Ovary (tissue), 9 donors: ENCODE measurements around the gene MRPS25. TPM values are rescaled to one million over a fixed set of nuclear protein-coding genes. Genes with fewer than 3 reads are reported as not detected.

Experiments
- DNase-seq, 5 donors: peaks; one replicate each; pipeline ENCODE4 v3.0.0-alpha.2; 2019 to 2020
- H3K27ac ChIP-seq, 2 donors: fragments of 200-600 bp; one replicate each; pipeline versions ENCODE4 v1.5.1 to v1.8.0; 2019 to 2022
- H3K27me3 ChIP-seq: fragments of 200-600 bp; one replicate; pipeline ENCODE4 v1.8.0; 2022
- H3K36me3 ChIP-seq: fragments of 200-600 bp; sonication (generic); one replicate; pipeline ENCODE4 v1.5.1; 2019
- H3K4me1 ChIP-seq: one replicate; pipeline ENCODE4 v1.8.1; 2013; ENCODE audit warnings: mild to moderate bottlenecking, moderate library complexity; ENCODE audit not compliant: insufficient read depth
- H3K4me3 ChIP-seq: fragments of 200-600 bp; sonication (generic); one replicate; pipeline ENCODE4 v1.5.1; 2017
- H3K9me3 ChIP-seq, 2 donors: fragments of 200-600 bp in 1 of 2; sonication (generic) in 1 of 2; one replicate each; pipeline versions ENCODE4 v1.5.1 to v1.8.1; 2013 to 2019; ENCODE audit warnings: mild to moderate bottlenecking in 1 of 2, moderate library complexity in 1 of 2
- CTCF ChIP-seq, 3 donors: fragments of 450-650 bp in 2 of 3; fragments of 200-600 bp in 1 of 3; IDR thresholded peaks; one replicate each; pipeline versions ENCODE4 v1.5.1 to v1.8.0; 2016 to 2022; ENCODE audit warnings: antibody characterized with exemption in 3 of 3, mild to moderate bottlenecking in 1 of 3
- EP300 ChIP-seq: sonication (generic); formaldehyde crosslinking; IDR thresholded peaks from one replicate; pipeline ENCODE4 v1.6.1; 2017; ENCODE audit warnings: antibody characterized with exemption
- POLR2A ChIP-seq: fragments of 450-650 bp; IDR thresholded peaks from one replicate; pipeline ENCODE4 v1.6.1; 2017; ENCODE audit warnings: antibody characterized with exemption, mild to moderate bottlenecking, moderate library complexity
- WGBS, 3 donors: extraction: QIAGEN DNeasy Blood & Tissue Kit in 1 of 3; methylation state at CpG; one replicate each; pipeline versions ENCODE4 v1.1.5 to v1.1.7; 2013 to 2017; 5-methylcytosine and 5-hydroxymethylcytosine counted together
- intact Hi-C, 4 donors: fragments of 100-400 bp; cut with DNase I; formaldehyde crosslinking; loops; one replicate each; pipeline versions ENCODE4 v1.11.0 to v1.15.1; 2022 to 2023
- polyA plus RNA-seq, 2 donors: library from polyadenylated mRNA; stranded (reverse); fragments of 200-250 nt in 1 of 2; fragments of 350-450 nt in 1 of 2; fragmentation: Illumina TruSeq in 1 of 2; extraction: RNeasy Lipid Tissue Mini Kit (QIAGEN cat#74804) in 1 of 2; gene quantifications; one replicate each; pipeline ENCODE4 v1.2.3, GENCODE V29; 2013 to 2014
- total RNA-seq, 7 donors: library from RNA; depleted of rRNA in 2 of 7; stranded (reverse); fragments of >200 nt in 2 of 7; fragmentation: NEBNext Ultra II Directional in 3 of 7; extraction: Animal tissue kit (Norgen Biotek cat#: 25700) in 3 of 7; gene quantifications; one replicate each; pipeline versions ENCODE4 v1.1.0 to v1.2.4, GENCODE V29; 2016 to 2023
- donor health status: DM: no; HTN: no; CAD: no; lungs with moderate emphysema.
- donor health status: DM: no; HTN: no; CAD: no.
- donor health status: Bipolar disorder and iron deficiency.
- donor health status: DM: yes; HTN: yes; CAD: no.
- donor health status: DM: no; HTN: no; CAD: no.
- donor health status: DM: yes; HTN: yes; CAD: no.

MRPS25 gene
- total and polyA plus RNA-seq, 9 donors: 22.5 to 50.5 (median 34.1) TPM

GRCh38 chr3:15042936-15043335, 22.2 kb downstream of the MRPS25 start:
- H3K4me3 ChIP-seq: no peak overlapping the region
- no peak overlapping the region for H3K27ac ChIP-seq
- H3K36me3 ChIP-seq: no peaks in the 10 kb centered on the region
- TF ChIP-seq EP300 (no peak), CTCF (IDR thresholded peaks at IDR 0.05) (no peak), POLR2A (no peak)
- no peaks in the 10 kb centered on the region for H3K9me3 ChIP-seq
- peaks cover 4% of the 10 kb centered on the region for H3K4me1 ChIP-seq
- 67 to 73% (median 69%) methylated on average over 3 of the region's 3 CpGs for WGBS, 3 donors
- intact Hi-C loops: loop anchor here in 2 of 4 donors (10.0 kb wide), 1 partner anchor 118 kb away; no protein-coding TSS in a partner anchor
- no peak for DNase-seq
- H3K27me3 ChIP-seq: no peaks in the 10 kb centered on the region

GRCh38 chr3:15041950-15042349, 23.2 kb downstream of the MRPS25 start:
- 78 to 83% (median 83%) methylated on average over 3 of the region's 3 CpGs for WGBS, 3 donors
- no peak overlapping the region for H3K27ac ChIP-seq
- no peak for TF ChIP-seq EP300
- no peak for TF ChIP-seq CTCF (IDR thresholded peaks at IDR 0.05)
- no peak for TF ChIP-seq POLR2A
- no peaks in the 10 kb centered on the region for H3K27me3 ChIP-seq
- no peak for DNase-seq
- intact Hi-C loops: loop anchor here in 2 of 4 donors (10.0 kb wide), 1 partner anchor 117 kb away; no protein-coding TSS in a partner anchor
- no peak overlapping the region for H3K4me3 ChIP-seq
- H3K36me3 ChIP-seq: no peaks in the 10 kb centered on the region
- H3K9me3 ChIP-seq: no peaks in the 10 kb centered on the region
- peaks cover 4% of the 10 kb centered on the region for H3K4me1 ChIP-seq

GRCh38 chr3:15040844-15041243, 24.3 kb downstream of the MRPS25 start:
- no peak overlapping the region for H3K4me3 ChIP-seq
- WGBS, 3 donors: 41 to 51% (median 48%) methylated on average over 3 of the region's 3 CpGs
- no peaks in the 10 kb centered on the region for H3K36me3 ChIP-seq
- intact Hi-C loops: loop anchor here in 2 of 4 donors (10.0 kb wide), 1 partner anchor 116 kb away; no protein-coding TSS in a partner anchor
- peak overlapping the region; percentile 4 to 30 for H3K27ac ChIP-seq
- H3K4me1 ChIP-seq: peaks cover 4% of the 10 kb centered on the region
- H3K9me3 ChIP-seq: no peaks in the 10 kb centered on the region
- no peaks in the 10 kb centered on the region for H3K27me3 ChIP-seq
- DNase-seq: peak in 1 of 5 donors; percentile 22
- no peak for TF ChIP-seq CTCF (IDR thresholded peaks at IDR 0.05)
- no peak for TF ChIP-seq EP300
- TF ChIP-seq POLR2A: no peak

- 88 to 90% (median 89%) methylated on average over 6 of the region's 6 CpGs for WGBS, 3 donors
- H3K27ac ChIP-seq: no peak overlapping the region
- no peaks in the 10 kb centered on the region for H3K36me3 ChIP-seq
Observed at GRCh38 chr3:15038306-15038705, 26.8 kb downstream of the MRPS25 start.

More at GRCh38 chr3:15038306-15038705, 26.8 kb downstream of the MRPS25 start:
- Histone ChIP-seq H3K9me3 (no peaks in the 10 kb centered on the region), H3K4me3 (no peak overlapping the region), H3K27me3 (no peaks in the 10 kb centered on the region), H3K4me1 (peaks cover 4% of the 10 kb centered on the region)
- no peak for DNase-seq
- intact Hi-C loops: no loop called here
- TF ChIP-seq POLR2A (no peak), CTCF (IDR thresholded peaks at IDR 0.05) (no peak)
